NB4 (cell line): ENCODE data around the gene ACP5.
"Not testable (repeated sequence)": the region's sequence is repeated elsewhere in the genome, so short reads cannot be mapped to it uniquely, and the experiment has no call there.

Source experiments
- DNase-seq: peaks from one replicate; pipeline ENCODE4 v3.0.0; 2010; ENCODE audit warnings: low read depth
- H3K4me3 ChIP-seq: one replicate; pipeline ENCODE4 v1.5.1; 2011; ENCODE audit warnings: mild to moderate bottlenecking, low read depth, low read length, moderate library complexity
- CTCF ChIP-seq: IDR thresholded peaks from one replicate; pipeline ENCODE4 v1.5.1; 2012; ENCODE audit warnings: low read depth, low read length
- MAX ChIP-seq: IDR thresholded peaks from 2 replicates; pipeline ENCODE4 v1.6.1; 2011; ENCODE audit warnings: low read depth, low read length
- MYC ChIP-seq: IDR thresholded peaks from 2 replicates; pipeline ENCODE4 v1.6.1; 2011; ENCODE audit warnings: low read depth, low read length
- POLR2A ChIP-seq: IDR thresholded peaks from 2 replicates; pipeline ENCODE4 v1.6.1; 2011; ENCODE audit warnings: mild to moderate bottlenecking; ENCODE audit not compliant: insufficient read length; ENCODE audit errors: extremely low read depth

Gene ACP5

GRCh38 chr19:11612816-11613511, 35.5 kb upstream of the ACP5 start:
- DNase-seq: no peak
- no peak overlapping the region for H3K4me3 ChIP-seq

GRCh38 chr19:11611730-11612129, 34.3 kb upstream of the ACP5 start:
- no peak for TF ChIP-seq CTCF
- H3K4me3 ChIP-seq: no peak overlapping the region
- no peak for DNase-seq

More at GRCh38 chr19:11612816-11613511, 35.5 kb upstream of the ACP5 start:
- TF ChIP-seq MYC (no peak), CTCF (no peak), MAX (no peak), POLR2A (no peak)

GRCh38 chr19:11606484-11606883, 29.0 kb upstream of the ACP5 start:
- H3K4me3 ChIP-seq: no peak overlapping the region
- no peak for DNase-seq
- TF ChIP-seq POLR2A (no peak), MAX (no peak), MYC (no peak), CTCF (no peak)

GRCh38 chr19:11599704-11600103, 22.3 kb upstream of the ACP5 start:
- DNase-seq: not testable (repeated sequence)

GRCh38 chr19:11598746-11599145, 21.3 kb upstream of the ACP5 start:
- peak overlapping the region; percentile 88 for H3K4me3 ChIP-seq
- no peak for DNase-seq
- TF ChIP-seq CTCF (no peak), MYC (no peak), MAX (no peak), POLR2A (no peak)

More at GRCh38 chr19:11599704-11600103, 22.3 kb upstream of the ACP5 start:
- H3K4me3 ChIP-seq: not testable (repeated sequence)

- TF ChIP-seq MYC (no peak), POLR2A (no peak), CTCF (no peak), MAX (no peak)
- H3K4me3 ChIP-seq: peak overlapping the region; percentile 88
- DNase-seq: no peak
Measured at GRCh38 chr19:11598103-11598483, 20.6 kb upstream of the ACP5 start.
